Glutamatergic neuron (in vitro differentiated cells): ENCODE measurements around the gene SYT6. TPM values are rescaled to one million over a fixed set of nuclear protein-coding genes. Genes with fewer than 3 reads are reported as not detected.

ENCODE experiments used
- DNase-seq: peaks from one replicate; pipeline ENCODE4 v3.0.0; 2022
- H3K27ac Mint-ChIP-seq: one replicate; pipeline ENCODE4 v1.8.0; 2020; ENCODE audit warnings: mild to moderate bottlenecking, mixed read lengths, inconsistent platforms; ENCODE audit not compliant: unreplicated experiment
- H3K27me3 Mint-ChIP-seq: one replicate; pipeline ENCODE4 v1.8.0; 2020; ENCODE audit warnings: mild to moderate bottlenecking, moderate library complexity, mixed read lengths, inconsistent platforms; ENCODE audit not compliant: unreplicated experiment
- H3K36me3 Mint-ChIP-seq: one replicate; pipeline ENCODE4 v1.8.0; 2020; ENCODE audit warnings: mild to moderate bottlenecking, mixed read lengths, inconsistent platforms; ENCODE audit not compliant: unreplicated experiment
- H3K4me1 Mint-ChIP-seq: one replicate; pipeline ENCODE4 v1.8.0; 2020; ENCODE audit warnings: mild to moderate bottlenecking, low read depth, mixed read lengths, inconsistent platforms; ENCODE audit not compliant: unreplicated experiment
- H3K4me3 Mint-ChIP-seq: one replicate; pipeline ENCODE4 v1.8.0; 2020; ENCODE audit warnings: mild to moderate bottlenecking, mixed read lengths, inconsistent platforms; ENCODE audit not compliant: unreplicated experiment
- H3K9me3 Mint-ChIP-seq: one replicate; pipeline ENCODE4 v1.8.0; 2020; ENCODE audit warnings: mild to moderate bottlenecking, moderate library complexity, mixed read lengths, inconsistent platforms; ENCODE audit not compliant: unreplicated experiment
- CTCF ChIP-seq: fragments of 200-600 bp; sonication (generic); IDR thresholded peaks from one replicate; pipeline ENCODE4 v1.5.0; 2021; ENCODE audit not compliant: partially characterized antibody, unreplicated experiment
- total RNA-seq: library from RNA; stranded (reverse); fragmentation: NEBNext Ultra II Directional; extraction: Animal tissue kit (Norgen Biotek cat#: 25700); gene quantifications from one replicate; pipeline ENCODE4 v1.2.1, GENCODE V29; 2021; ENCODE audit not compliant: unreplicated experiment

Gene SYT6
- total RNA-seq, 1 donor from 2014 or later, result 11.1 TPM

- Mint-ChIP-seq H3K4me3 (no peak overlapping the region), H3K27me3 (peaks cover 3% of the 10 kb centered on the region), H3K9me3 (no peaks in the 10 kb centered on the region), H3K27ac (no peak overlapping the region), H3K4me1 (peaks cover 10% of the 10 kb centered on the region), H3K36me3 (no peaks in the 10 kb centered on the region)
- TF ChIP-seq CTCF, result no peak
- no peak for DNase-seq
Measured at GRCh38 chr1:114178936-114179335, 25.3 kb upstream of the SYT6 start.

GRCh38 chr1:114177282-114177681, 23.6 kb upstream of the SYT6 start:
- Mint-ChIP-seq H3K9me3 (no peaks in the 10 kb centered on the region), H3K4me3 (no peak overlapping the region), H3K36me3 (no peaks in the 10 kb centered on the region), H3K4me1 (peaks cover 10% of the 10 kb centered on the region), H3K27ac (no peak overlapping the region), H3K27me3 (peaks cover 3% of the 10 kb centered on the region)
- no peak for DNase-seq
- no peak for TF ChIP-seq CTCF

GRCh38 chr1:114176366-114176765, 22.7 kb upstream of the SYT6 start:
- H3K27ac Mint-ChIP-seq, result peak overlapping the region; percentile 60
- no peak for TF ChIP-seq CTCF
- H3K9me3 Mint-ChIP-seq, result no peaks in the 10 kb centered on the region
- H3K36me3 Mint-ChIP-seq, result no peaks in the 10 kb centered on the region
- DNase-seq, result no peak
- H3K27me3 Mint-ChIP-seq, result no peaks in the 10 kb centered on the region
- H3K4me1 Mint-ChIP-seq, result peaks cover 10% of the 10 kb centered on the region
- no peak overlapping the region for H3K4me3 Mint-ChIP-seq

GRCh38 chr1:114173680-114174079, 20.0 kb upstream of the SYT6 start:
- TF ChIP-seq CTCF, result no peak
- Mint-ChIP-seq H3K36me3 (no peaks in the 10 kb centered on the region), H3K9me3 (peaks cover 2% of the 10 kb centered on the region), H3K4me3 (no peak overlapping the region), H3K4me1 (peaks cover 10% of the 10 kb centered on the region), H3K27me3 (no peaks in the 10 kb centered on the region), H3K27ac (no peak overlapping the region)
- DNase-seq, result no peak

- Mint-ChIP-seq H3K27me3 (peaks cover 2% of the 10 kb centered on the region), H3K4me3 (no peak overlapping the region), H3K9me3 (peaks cover 6% of the 10 kb centered on the region), H3K27ac (no peak overlapping the region), H3K4me1 (no peaks in the 10 kb centered on the region), H3K36me3 (no peaks in the 10 kb centered on the region)
- DNase-seq, result no peak
- TF ChIP-seq CTCF, result no peak
Measured at GRCh38 chr1:114169509-114169908, 15.8 kb upstream of the SYT6 start.
